Breast epithelium (tissue), 4 donors: ENCODE results near the gene GOLGA8M. TPM values are rescaled to one million over a fixed set of nuclear protein-coding genes. Genes with fewer than 3 reads are reported as not detected.
A peak's percentile ranks its signal among the peaks of the same experiment; 100 is the strongest.
"Not testable (repeated sequence)": the region's sequence is repeated elsewhere in the genome, so short reads cannot be mapped to it uniquely, and the experiment has no call there.

Experiments used
- DNase-seq, 2 donors: peaks; one replicate each; pipeline ENCODE4 v3.0.0-alpha.2; 2019; ENCODE audit warnings: low spot score in 2 of 2
- H3K27ac ChIP-seq, 2 donors: fragments of 200-600 bp; sonication (generic) in 1 of 2; one replicate each; pipeline ENCODE4 v1.5.1; 2016 to 2019; ENCODE audit warnings: mild to moderate bottlenecking in 1 of 2
- H3K27me3 ChIP-seq, 2 donors: fragments of 200-600 bp; sonication (generic) in 1 of 2; one replicate each; pipeline versions ENCODE4 v1.5.1 to v1.6.0; 2017 to 2019; ENCODE audit warnings: control low read depth in 1 of 2, mild to moderate bottlenecking in 1 of 2
- H3K36me3 ChIP-seq: fragments of 200-600 bp; one replicate; pipeline ENCODE4 v1.5.1; 2019
- H3K4me1 ChIP-seq, 2 donors: fragments of 200-600 bp; sonication (generic); one replicate each; pipeline ENCODE4 v1.5.1; 2016 to 2019; ENCODE audit warnings: control low read depth in 1 of 2
- H3K4me3 ChIP-seq, 3 donors: fragments of 200-600 bp; sonication (generic); 1 replicate in 2 of 3; 2 replicates in 1 of 3; pipeline ENCODE4 v1.5.1; 2016 to 2019; ENCODE audit warnings: mild to moderate bottlenecking in 3 of 3, moderate library complexity in 2 of 3
- H3K9me3 ChIP-seq, 2 donors: fragments of 200-600 bp; sonication (generic) in 1 of 2; one replicate each; pipeline ENCODE4 v1.5.1; 2016 to 2019; ENCODE audit warnings: control low read depth in 1 of 2
- POLR2A ChIP-seq: fragments of 450-650 bp; IDR thresholded peaks from one replicate; pipeline ENCODE4 v1.6.1; 2016; ENCODE audit warnings: antibody characterized with exemption, mild to moderate bottlenecking, moderate library complexity
- POLR2AphosphoS5 ChIP-seq, 3 donors: sonication (generic); formaldehyde crosslinking; IDR thresholded peaks; one replicate each; pipeline ENCODE4 v1.6.1; 2017; ENCODE audit warnings: antibody characterized with exemption in 3 of 3
- intact Hi-C: fragments of 100-400 bp; cut with DNase I; formaldehyde crosslinking; loops from one replicate; pipeline ENCODE4 v1.15.1; 2023; ENCODE audit warnings: low total_unique reads
- total RNA-seq, 3 donors: library from RNA; depleted of rRNA; stranded (reverse); fragments of >200 nt; gene quantifications; one replicate each; pipeline ENCODE4 v1.1.0, GENCODE V29; 2016
- TF ChIP-seq, protein P1 (sequence below), 3 donors: fragments of 450-650 bp; IDR thresholded peaks; one replicate each; pipeline ENCODE4 v1.5.1; 2016 to 2017; ENCODE audit warnings: antibody characterized with exemption in 3 of 3, mild to moderate bottlenecking in 3 of 3, moderate library complexity in 3 of 3

The GOLGA8M gene, protein sequence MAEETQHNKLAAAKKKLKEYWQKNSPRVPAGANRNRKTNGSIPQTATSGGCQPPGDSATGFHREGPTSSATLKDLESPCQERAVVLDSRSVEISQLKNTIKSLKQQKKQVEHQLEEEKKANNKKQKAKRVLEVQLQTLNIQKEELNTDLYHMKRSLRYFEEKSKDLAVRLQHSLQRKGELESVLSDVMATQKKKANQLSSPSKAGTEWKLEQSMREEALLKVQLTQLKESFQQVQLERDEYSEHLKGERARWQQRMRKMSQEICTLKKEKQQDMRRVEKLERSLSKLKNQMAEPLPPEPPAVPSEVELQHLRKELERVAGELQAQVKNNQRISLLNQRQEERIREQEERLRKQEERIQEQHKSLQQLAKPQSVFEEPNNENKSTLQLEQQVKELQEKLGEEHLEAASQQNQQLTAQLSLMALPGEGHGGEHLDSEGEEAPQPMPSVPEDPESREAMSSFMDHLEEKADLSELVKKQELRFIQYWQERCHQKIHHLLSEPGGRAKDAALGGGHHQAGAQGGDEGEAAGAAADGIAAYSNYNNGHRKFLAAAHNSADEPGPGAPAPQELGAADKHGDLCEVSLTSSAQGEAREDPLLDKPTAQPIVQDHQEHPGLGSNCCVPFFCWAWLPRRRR
- 1 to 10 TPM; 2.9 to 5.0 (median 4.0) TPM for total RNA-seq

DNA sequence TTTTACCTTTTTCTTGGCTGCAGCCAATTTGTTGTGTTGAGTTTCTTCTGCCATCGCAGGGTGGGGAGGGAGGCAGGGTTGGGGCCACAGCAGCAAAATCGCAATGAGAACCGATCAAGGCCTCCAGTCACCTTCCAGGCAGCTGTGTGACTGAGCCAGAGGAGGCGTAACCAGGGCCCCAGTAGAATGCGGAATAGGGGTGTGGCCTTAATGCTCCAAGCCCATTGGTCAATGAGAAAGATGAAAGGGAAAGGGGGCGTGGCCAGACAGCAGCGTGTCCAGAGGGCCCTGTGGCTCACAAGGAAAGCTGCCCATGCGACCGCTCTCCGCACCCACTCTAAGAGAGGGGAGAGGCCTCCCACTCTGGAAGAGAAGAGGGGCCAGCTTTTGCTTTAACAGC lies at the start of gene GOLGA8M:
Gene GOLGA8M (minus strand): TSS at position 152 of the 400 bp plus-strand sequence. CDS start 98 bp downstream, at position 54.
- H3K36me3 ChIP-seq, H3K27me3 ChIP-seq, H3K9me3 ChIP-seq, H3K27ac ChIP-seq, H3K4me3 ChIP-seq, intact Hi-C loops, DNase-seq, H3K4me1 ChIP-seq: not testable (repeated sequence)

DNA sequence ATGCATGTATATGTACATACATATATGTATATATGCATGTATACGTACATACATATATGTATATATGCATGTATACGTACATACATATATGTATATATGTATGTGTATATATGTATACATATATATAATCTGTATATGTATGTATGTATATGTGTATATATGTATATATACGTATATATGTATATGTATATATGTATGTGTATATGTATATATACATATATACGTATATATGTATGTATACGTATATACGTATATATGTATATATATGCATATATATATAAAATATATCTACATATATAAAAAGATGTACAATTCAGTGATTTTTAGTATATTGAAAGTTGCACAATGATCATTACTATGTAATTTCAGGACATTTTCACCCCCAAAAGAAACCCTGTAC lies 30.7 kb upstream of the GOLGA8M start:
- H3K9me3 ChIP-seq, H3K36me3 ChIP-seq, H3K4me3 ChIP-seq, H3K4me1 ChIP-seq, H3K27me3 ChIP-seq, intact Hi-C loops, DNase-seq, H3K27ac ChIP-seq: not testable (repeated sequence)

DNA sequence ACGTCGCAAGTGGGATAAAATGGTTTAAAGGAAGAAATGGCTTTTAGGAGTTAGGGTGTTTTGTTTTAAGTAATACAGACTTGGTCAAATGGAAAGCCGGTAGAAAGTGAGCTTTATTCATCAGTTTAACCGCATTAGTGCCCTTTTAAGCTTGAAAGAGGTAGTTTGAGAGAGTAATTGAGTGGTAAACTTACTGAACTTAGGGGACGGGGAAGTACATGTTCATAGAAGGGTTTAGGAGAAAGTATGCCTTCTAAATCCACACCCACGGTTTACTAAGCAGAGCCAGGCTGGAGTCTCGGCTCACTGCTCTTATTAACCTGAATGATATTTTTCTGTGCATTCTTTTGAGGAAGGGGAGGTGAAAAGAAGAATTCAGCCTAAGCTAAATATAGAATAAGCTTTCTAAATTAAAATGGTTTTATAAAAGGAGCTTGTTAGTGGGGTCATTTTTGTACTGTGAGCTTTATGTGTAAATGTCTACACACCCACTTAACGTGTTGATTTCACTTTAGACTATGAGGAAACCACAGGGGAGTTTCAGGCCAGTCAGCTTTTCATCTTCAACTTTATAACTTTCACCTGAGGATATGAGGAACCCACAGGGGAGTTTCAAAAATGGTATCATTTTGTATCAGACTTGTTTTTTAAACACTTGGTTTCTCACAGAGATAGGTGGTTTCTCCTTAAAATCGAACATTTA lies 26.5 kb upstream of the GOLGA8M start:
- H3K4me3 ChIP-seq, result peak overlapping the region; percentile 29 to 60 (median 37)
- H3K36me3 ChIP-seq, H3K9me3 ChIP-seq, H3K4me1 ChIP-seq, DNase-seq, H3K27me3 ChIP-seq, intact Hi-C loops: not testable (repeated sequence)
- peak overlapping the region; percentile 68 to 82 for H3K27ac ChIP-seq

DNA sequence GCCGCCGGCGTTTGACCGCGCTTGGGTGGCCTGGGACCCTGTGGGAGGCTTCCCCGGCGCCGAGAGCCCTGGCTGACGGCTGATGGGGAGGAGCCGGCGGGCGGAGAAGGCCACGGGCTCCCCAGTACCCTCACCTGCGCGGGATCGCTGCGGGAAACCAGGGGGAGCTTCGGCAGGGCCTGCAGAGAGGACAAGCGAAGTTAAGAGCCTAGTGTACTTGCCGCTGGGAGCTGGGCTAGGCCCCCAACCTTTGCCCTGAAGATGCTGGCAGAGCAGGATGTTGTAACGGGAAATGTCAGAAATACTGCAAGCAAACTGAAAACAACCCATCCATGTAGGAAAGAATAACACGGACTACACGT lies 26.0 kb upstream of the GOLGA8M start:
- DNase-seq, H3K4me1 ChIP-seq, H3K9me3 ChIP-seq, H3K36me3 ChIP-seq, H3K27me3 ChIP-seq, intact Hi-C loops: not testable (repeated sequence)
- Histone ChIP-seq H3K27ac (peak overlapping the region; percentile 68 to 90), H3K4me3 (peak overlapping the region; percentile 35 to 81 (median 59))

DNA sequence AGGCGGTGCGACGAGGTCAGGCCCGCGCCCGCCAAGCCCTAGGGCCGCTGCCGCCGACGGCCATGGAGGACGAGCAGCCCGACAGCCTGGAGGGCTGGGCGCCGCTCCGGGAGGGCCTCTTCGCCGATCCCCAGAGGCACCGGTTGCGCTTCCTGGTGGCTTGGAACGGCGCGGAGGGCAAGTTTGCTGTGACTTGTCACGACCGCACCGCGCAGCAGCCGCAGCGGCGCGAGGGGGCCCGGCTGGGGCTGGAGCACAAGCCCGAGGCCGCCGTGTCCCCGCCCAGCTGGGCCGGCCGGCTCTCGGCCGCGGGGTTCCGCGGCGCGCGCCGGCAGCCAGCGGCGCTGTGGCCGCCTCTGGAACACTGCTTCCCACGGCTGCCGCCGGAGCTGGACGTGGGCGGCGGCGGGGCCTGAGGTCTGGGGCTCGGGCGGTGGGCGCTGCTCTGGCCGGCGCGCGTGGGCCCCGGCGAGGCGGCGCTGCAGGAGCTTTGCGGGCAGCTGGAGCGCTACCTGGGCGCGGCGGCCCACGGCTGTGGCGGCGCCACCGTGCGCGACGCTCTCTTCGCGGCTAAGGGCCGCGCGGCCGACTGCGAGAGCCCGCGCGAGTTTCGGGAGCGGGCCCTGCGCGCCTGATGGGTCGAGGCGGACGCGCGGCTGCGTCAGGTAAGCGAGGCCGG lies 25.4 kb upstream of the GOLGA8M start:
- DNase-seq, intact Hi-C loops, H3K4me1 ChIP-seq, H3K36me3 ChIP-seq, H3K9me3 ChIP-seq, H3K27me3 ChIP-seq: not testable (repeated sequence)
- Histone ChIP-seq H3K4me3 (peak overlapping the region; percentile 35 to 81 (median 59)), H3K27ac (peak overlapping the region; percentile 66 to 90)

DNA sequence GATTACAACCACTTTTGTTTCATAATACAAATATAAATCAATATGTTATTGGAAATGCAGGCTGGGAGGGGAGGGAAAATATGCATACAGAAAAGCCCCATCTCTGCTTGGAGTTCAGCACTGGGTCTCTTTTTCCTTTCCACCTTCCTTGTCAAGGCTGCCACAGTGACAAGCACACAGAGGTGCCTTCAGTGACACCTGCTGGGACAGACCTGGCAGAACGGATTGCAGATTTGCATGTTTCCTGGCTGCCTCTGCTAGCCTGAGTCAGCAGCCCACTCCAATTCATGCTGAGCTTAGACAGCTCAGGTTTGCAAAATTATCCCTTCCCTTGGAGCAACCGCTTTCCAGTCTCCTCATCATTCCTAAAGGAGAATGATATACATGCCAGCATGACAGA lies 15.8 kb upstream of the GOLGA8M start:
- H3K4me1 ChIP-seq, H3K4me3 ChIP-seq, H3K27ac ChIP-seq, DNase-seq, intact Hi-C loops, H3K36me3 ChIP-seq, H3K9me3 ChIP-seq, H3K27me3 ChIP-seq: not testable (repeated sequence)

DNA sequence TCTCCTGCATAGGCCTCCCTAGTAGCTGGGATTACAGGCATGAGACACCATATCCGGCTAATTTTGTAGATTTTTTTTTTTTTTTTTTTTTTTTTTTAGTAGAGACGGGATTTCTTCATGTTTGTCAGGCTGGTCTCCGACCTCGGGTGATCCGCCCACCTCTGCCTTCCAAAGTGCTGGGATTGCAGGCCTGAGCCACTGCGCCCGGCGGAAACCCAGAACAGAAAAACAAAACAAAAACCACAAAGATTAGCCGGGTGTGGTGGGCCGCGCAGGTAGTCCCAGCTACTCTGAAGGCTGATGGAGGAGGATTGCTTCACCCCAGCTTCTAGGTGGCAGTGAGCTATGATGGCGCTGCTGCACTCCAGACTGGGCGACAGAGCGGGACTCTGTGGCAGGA lies 14.8 kb upstream of the GOLGA8M start:
- H3K4me3 ChIP-seq, intact Hi-C loops, H3K27me3 ChIP-seq, H3K36me3 ChIP-seq, DNase-seq, H3K27ac ChIP-seq, H3K4me1 ChIP-seq, H3K9me3 ChIP-seq: not testable (repeated sequence)

DNA sequence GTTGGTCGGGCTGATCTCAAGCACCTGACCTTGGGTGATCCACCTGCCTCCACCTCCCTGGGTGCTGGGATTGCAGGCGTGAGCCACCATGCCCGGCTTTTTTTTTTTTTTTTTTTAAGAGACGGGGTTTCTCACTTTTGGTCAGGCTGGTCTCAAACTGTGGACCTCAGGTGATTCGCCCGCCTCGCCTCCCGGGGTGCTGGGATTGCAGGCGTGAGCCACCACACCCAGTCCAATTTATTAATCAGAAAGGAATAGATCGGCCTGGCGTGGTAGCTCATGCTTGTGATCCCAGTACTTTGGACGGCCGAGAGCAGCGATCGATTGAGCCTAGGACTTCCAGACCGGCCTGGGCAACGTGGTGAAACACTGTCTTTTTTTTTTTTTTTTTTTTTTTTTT lies 13.9 kb upstream of the GOLGA8M start:
- H3K9me3 ChIP-seq, result no peaks in the 10 kb centered on the region
- no peaks in the 10 kb centered on the region for H3K27me3 ChIP-seq
- no peaks in the 10 kb centered on the region for H3K4me1 ChIP-seq
- DNase-seq, result no peak
- H3K36me3 ChIP-seq, result no peaks in the 10 kb centered on the region
- no peak overlapping the region for H3K4me3 ChIP-seq
- TF ChIP-seq POLR2A, result no peak
- TF ChIP-seq, protein P1, sequence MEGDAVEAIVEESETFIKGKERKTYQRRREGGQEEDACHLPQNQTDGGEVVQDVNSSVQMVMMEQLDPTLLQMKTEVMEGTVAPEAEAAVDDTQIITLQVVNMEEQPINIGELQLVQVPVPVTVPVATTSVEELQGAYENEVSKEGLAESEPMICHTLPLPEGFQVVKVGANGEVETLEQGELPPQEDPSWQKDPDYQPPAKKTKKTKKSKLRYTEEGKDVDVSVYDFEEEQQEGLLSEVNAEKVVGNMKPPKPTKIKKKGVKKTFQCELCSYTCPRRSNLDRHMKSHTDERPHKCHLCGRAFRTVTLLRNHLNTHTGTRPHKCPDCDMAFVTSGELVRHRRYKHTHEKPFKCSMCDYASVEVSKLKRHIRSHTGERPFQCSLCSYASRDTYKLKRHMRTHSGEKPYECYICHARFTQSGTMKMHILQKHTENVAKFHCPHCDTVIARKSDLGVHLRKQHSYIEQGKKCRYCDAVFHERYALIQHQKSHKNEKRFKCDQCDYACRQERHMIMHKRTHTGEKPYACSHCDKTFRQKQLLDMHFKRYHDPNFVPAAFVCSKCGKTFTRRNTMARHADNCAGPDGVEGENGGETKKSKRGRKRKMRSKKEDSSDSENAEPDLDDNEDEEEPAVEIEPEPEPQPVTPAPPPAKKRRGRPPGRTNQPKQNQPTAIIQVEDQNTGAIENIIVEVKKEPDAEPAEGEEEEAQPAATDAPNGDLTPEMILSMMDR (IDR thresholded peaks at IDR 0.05), result no peak
- no peak for TF ChIP-seq POLR2AphosphoS5 (IDR thresholded peaks at IDR 0.05)
- no peak overlapping the region for H3K27ac ChIP-seq
- intact Hi-C loops, result no loop called here
